Ovary (tissue), 9 donors: Measurements from ENCODE around the gene IFT88. TPM values are rescaled to one million over a fixed set of nuclear protein-coding genes. Genes with fewer than 3 reads are reported as not detected.

Experiments used
- DNase-seq, 5 donors: peaks; one replicate each; pipeline ENCODE4 v3.0.0-alpha.2; 2019 to 2020
- H3K27ac ChIP-seq, 2 donors: fragments of 200-600 bp; one replicate each; pipeline versions ENCODE4 v1.5.1 to v1.8.0; 2019 to 2022
- H3K27me3 ChIP-seq: fragments of 200-600 bp; one replicate; pipeline ENCODE4 v1.8.0; 2022
- H3K36me3 ChIP-seq: fragments of 200-600 bp; sonication (generic); one replicate; pipeline ENCODE4 v1.5.1; 2019
- H3K4me1 ChIP-seq: one replicate; pipeline ENCODE4 v1.8.1; 2013; ENCODE audit warnings: mild to moderate bottlenecking, moderate library complexity; ENCODE audit not compliant: insufficient read depth
- H3K4me3 ChIP-seq: fragments of 200-600 bp; sonication (generic); one replicate; pipeline ENCODE4 v1.5.1; 2017
- H3K9me3 ChIP-seq, 2 donors: fragments of 200-600 bp in 1 of 2; sonication (generic) in 1 of 2; one replicate each; pipeline versions ENCODE4 v1.5.1 to v1.8.1; 2013 to 2019; ENCODE audit warnings: mild to moderate bottlenecking in 1 of 2, moderate library complexity in 1 of 2
- CTCF ChIP-seq, 3 donors: fragments of 450-650 bp in 2 of 3; fragments of 200-600 bp in 1 of 3; IDR thresholded peaks; one replicate each; pipeline versions ENCODE4 v1.5.1 to v1.8.0; 2016 to 2022; ENCODE audit warnings: antibody characterized with exemption in 3 of 3, mild to moderate bottlenecking in 1 of 3
- EP300 ChIP-seq: sonication (generic); formaldehyde crosslinking; IDR thresholded peaks from one replicate; pipeline ENCODE4 v1.6.1; 2017; ENCODE audit warnings: antibody characterized with exemption
- POLR2A ChIP-seq: fragments of 450-650 bp; IDR thresholded peaks from one replicate; pipeline ENCODE4 v1.6.1; 2017; ENCODE audit warnings: antibody characterized with exemption, mild to moderate bottlenecking, moderate library complexity
- WGBS, 3 donors: extraction: QIAGEN DNeasy Blood & Tissue Kit in 1 of 3; methylation state at CpG; one replicate each; pipeline versions ENCODE4 v1.1.5 to v1.1.7; 2013 to 2017; 5-methylcytosine and 5-hydroxymethylcytosine counted together
- intact Hi-C, 4 donors: fragments of 100-400 bp; cut with DNase I; formaldehyde crosslinking; loops; one replicate each; pipeline versions ENCODE4 v1.11.0 to v1.15.1; 2022 to 2023
- polyA plus RNA-seq, 2 donors: library from polyadenylated mRNA; stranded (reverse); fragments of 200-250 nt in 1 of 2; fragments of 350-450 nt in 1 of 2; fragmentation: Illumina TruSeq in 1 of 2; extraction: RNeasy Lipid Tissue Mini Kit (QIAGEN cat#74804) in 1 of 2; gene quantifications; one replicate each; pipeline ENCODE4 v1.2.3, GENCODE V29; 2013 to 2014
- total RNA-seq, 7 donors: library from RNA; depleted of rRNA in 2 of 7; stranded (reverse); fragments of >200 nt in 2 of 7; fragmentation: NEBNext Ultra II Directional in 3 of 7; extraction: Animal tissue kit (Norgen Biotek cat#: 25700) in 3 of 7; gene quantifications; one replicate each; pipeline versions ENCODE4 v1.1.0 to v1.2.4, GENCODE V29; 2016 to 2023
- donor health status: DM: no; HTN: no; CAD: no; lungs with moderate emphysema.
- donor health status: DM: no; HTN: no; CAD: no.
- donor health status: Bipolar disorder and iron deficiency.
- donor health status: DM: yes; HTN: yes; CAD: no.
- donor health status: DM: no; HTN: no; CAD: no.
- donor health status: DM: yes; HTN: yes; CAD: no.

Gene IFT88
- total and polyA plus RNA-seq, 9 donors, result 12.1 to 30.6 (median 22.9) TPM

GRCh38 chr13:20592606-20593005, 25.6 kb downstream of the IFT88 start:
- WGBS, 3 donors, result 92 to 95% (median 93%) methylated on average over 4 of the region's 4 CpGs
- Histone ChIP-seq H3K9me3 (no peaks in the 10 kb centered on the region), H3K36me3 (no peaks in the 10 kb centered on the region), H3K4me1 (no peaks in the 10 kb centered on the region), H3K27me3 (no peaks in the 10 kb centered on the region), H3K4me3 (no peak overlapping the region), H3K27ac (no peak overlapping the region)
- no peak for DNase-seq
- no peak for TF ChIP-seq POLR2A
- TF ChIP-seq EP300, result no peak
- TF ChIP-seq CTCF (IDR thresholded peaks at IDR 0.05), result no peak
- intact Hi-C loops, result no loop called here

GRCh38 chr13:20594280-20594679, 27.3 kb downstream of the IFT88 start:
- H3K36me3 ChIP-seq, result no peaks in the 10 kb centered on the region
- no peak for DNase-seq
- H3K4me3 ChIP-seq, result no peak overlapping the region
- 80 to 81% (median 81%) methylated on average over 2 of the region's 2 CpGs for WGBS, 3 donors
- H3K27me3 ChIP-seq, result no peaks in the 10 kb centered on the region
- intact Hi-C loops, result no loop called here
- H3K27ac ChIP-seq, result no peak overlapping the region
- TF ChIP-seq CTCF (IDR thresholded peaks at IDR 0.05) (no peak), POLR2A (no peak), EP300 (no peak)
- H3K4me1 ChIP-seq, result no peaks in the 10 kb centered on the region
- no peaks in the 10 kb centered on the region for H3K9me3 ChIP-seq

GRCh38 chr13:20607015-20607414, 40.1 kb downstream of the IFT88 start:
- H3K36me3 ChIP-seq, result no peaks in the 10 kb centered on the region
- no peak for DNase-seq
- H3K27me3 ChIP-seq, result no peaks in the 10 kb centered on the region
- no peak overlapping the region for H3K27ac ChIP-seq
- TF ChIP-seq POLR2A (no peak), EP300 (no peak), CTCF (IDR thresholded peaks at IDR 0.05) (no peak)
- H3K4me1 ChIP-seq, result no peaks in the 10 kb centered on the region
- no peak overlapping the region for H3K4me3 ChIP-seq
- 97% methylated on average over 15 of the region's 15 CpGs for WGBS, 3 donors
- no peaks in the 10 kb centered on the region for H3K9me3 ChIP-seq
- intact Hi-C loops, result no loop called here

GRCh38 chr13:20608438-20609020, 41.6 kb downstream of the IFT88 start:
- TF ChIP-seq CTCF (IDR thresholded peaks at IDR 0.05) (no peak), EP300 (no peak), POLR2A (no peak)
- H3K4me1 ChIP-seq, result no peaks in the 10 kb centered on the region
- intact Hi-C loops, result no loop called here
- no peak for DNase-seq
- 62 to 69% (median 68%) methylated on average over 10 of the region's 10 CpGs for WGBS, 3 donors
- H3K9me3 ChIP-seq, result no peaks in the 10 kb centered on the region
- H3K27ac ChIP-seq, result no peak overlapping the region
- no peak overlapping the region for H3K4me3 ChIP-seq
- no peaks in the 10 kb centered on the region for H3K27me3 ChIP-seq
- H3K36me3 ChIP-seq, result no peaks in the 10 kb centered on the region
